T-helper 2 cell treated with Interferon-gamma antibody and Interleukin-4, amounts not matched to agents 5 μg/mL and 100 μg/mL, for 36 hours (primary cell): ENCODE data around the gene CLCA2.
"Not testable (repeated sequence)": the region's sequence is repeated elsewhere in the genome, so short reads cannot be mapped to it uniquely, and the experiment has no call there.

Experiments
- DNase-seq: peaks from one replicate; pipeline ENCODE4 v3.0.0; 2021; ENCODE audit warnings: low spot score
- H3K27ac Mint-ChIP-seq: one replicate; pipeline ENCODE4 v1.8.0; 2021; ENCODE audit warnings: mild to moderate bottlenecking, mixed read lengths
- H3K27me3 Mint-ChIP-seq: one replicate; pipeline ENCODE4 v1.8.0; 2021; ENCODE audit warnings: low read depth, mixed read lengths
- H3K36me3 Mint-ChIP-seq: one replicate; pipeline ENCODE4 v1.8.0; 2021; ENCODE audit warnings: low read depth, mixed read lengths
- H3K4me1 Mint-ChIP-seq: one replicate; pipeline ENCODE4 v1.8.0; 2021; ENCODE audit warnings: low read depth, mixed read lengths
- H3K4me3 Mint-ChIP-seq: one replicate; pipeline ENCODE4 v1.8.0; 2022; ENCODE audit warnings: mild to moderate bottlenecking, moderate library complexity, mixed read lengths
- H3K9me3 Mint-ChIP-seq: one replicate; pipeline ENCODE4 v1.8.0; 2021; ENCODE audit warnings: mixed read lengths

CLCA2 gene

GRCh38 chr1:86502125-86502646 is 78.2 kb downstream of the CLCA2 start:
- not testable (repeated sequence) for H3K9me3 Mint-ChIP-seq, H3K36me3 Mint-ChIP-seq, H3K27ac Mint-ChIP-seq
- DNase-seq, result peak; percentile 15
- Mint-ChIP-seq H3K27me3 (peaks cover 25% of the 10 kb centered on the region), H3K4me1 (peaks cover 14% of the 10 kb centered on the region), H3K4me3 (peak overlapping the region; percentile 82)

DNA sequence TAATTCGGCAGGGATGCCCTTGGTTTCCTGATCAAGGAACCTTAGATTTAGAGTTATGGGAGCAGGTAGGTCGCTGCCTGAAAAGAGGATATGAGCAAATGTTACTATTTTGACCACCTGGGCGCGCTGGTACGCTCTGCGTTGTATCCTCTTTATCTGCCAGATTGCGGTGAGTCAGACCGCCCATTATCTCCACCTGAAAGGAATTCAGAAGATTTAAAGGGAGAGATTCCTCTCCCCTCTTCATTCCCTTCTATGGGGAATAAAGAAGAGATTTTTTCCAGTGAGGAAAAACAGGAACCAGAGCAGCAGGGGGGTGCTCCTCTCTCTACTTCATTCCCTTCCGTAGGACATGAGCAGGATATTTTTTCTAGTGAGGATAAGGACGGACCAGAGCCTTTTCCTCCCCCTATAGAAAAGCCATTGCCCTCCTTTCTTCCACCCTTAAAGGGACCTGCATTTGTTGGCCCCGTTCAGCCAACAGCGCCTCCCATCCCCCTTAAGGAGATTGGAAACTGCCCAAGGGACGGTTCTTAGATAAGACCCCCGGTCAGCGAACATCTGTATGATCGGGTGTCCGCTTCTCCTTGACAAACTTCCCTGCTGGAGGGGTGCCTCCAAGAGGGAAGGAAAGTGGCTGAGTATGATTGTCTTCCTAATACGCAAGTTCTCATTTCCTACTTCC is 78.9 kb downstream of the CLCA2 start:
- H3K36me3 Mint-ChIP-seq, result no peaks in the 10 kb centered on the region
- H3K27ac Mint-ChIP-seq, result no peak overlapping the region
- H3K4me1 Mint-ChIP-seq, result peaks cover 14% of the 10 kb centered on the region

GRCh38 chr1:86503406-86504136 is 79.6 kb downstream of the CLCA2 start:
- H3K27ac Mint-ChIP-seq, result no peak overlapping the region
- H3K36me3 Mint-ChIP-seq, result no peaks in the 10 kb centered on the region
- no peaks in the 10 kb centered on the region for H3K9me3 Mint-ChIP-seq
- peaks cover 17% of the 10 kb centered on the region for H3K27me3 Mint-ChIP-seq
- peak overlapping the region; percentile 36 for H3K4me3 Mint-ChIP-seq
- DNase-seq, result no peak
- peaks cover 11% of the 10 kb centered on the region for H3K4me1 Mint-ChIP-seq

More for the DNA sequence above, 78.9 kb downstream of the CLCA2 start:
- H3K4me3 Mint-ChIP-seq, result peak overlapping the region; percentile 82
- no peak for DNase-seq
- no peaks in the 10 kb centered on the region for H3K9me3 Mint-ChIP-seq
- peaks cover 23% of the 10 kb centered on the region for H3K27me3 Mint-ChIP-seq

DNA sequence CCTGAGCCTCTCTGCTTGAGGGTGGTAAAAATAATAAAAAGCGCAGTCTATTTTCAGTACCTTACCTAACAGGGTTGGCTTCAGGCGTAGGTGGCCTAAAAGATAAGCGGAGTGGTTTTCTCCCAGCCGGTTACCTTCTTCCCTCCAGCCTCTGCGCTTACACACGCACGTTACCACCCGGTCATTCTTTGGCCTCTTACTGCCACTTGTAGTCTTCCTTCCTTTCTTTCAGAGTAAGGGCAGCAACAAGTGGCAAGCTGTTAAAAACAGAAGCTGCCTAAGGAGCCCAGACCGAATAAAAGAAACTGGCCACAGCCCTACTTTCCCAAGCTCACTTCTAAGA is 80.1 kb downstream of the CLCA2 start:
- peaks cover 11% of the 10 kb centered on the region for H3K4me1 Mint-ChIP-seq
- peaks cover 15% of the 10 kb centered on the region for H3K27me3 Mint-ChIP-seq
- H3K27ac Mint-ChIP-seq, result no peak overlapping the region
- H3K4me3 Mint-ChIP-seq, result no peak overlapping the region
- H3K9me3 Mint-ChIP-seq, result no peaks in the 10 kb centered on the region
- no peak for DNase-seq
- H3K36me3 Mint-ChIP-seq, result no peaks in the 10 kb centered on the region

DNA sequence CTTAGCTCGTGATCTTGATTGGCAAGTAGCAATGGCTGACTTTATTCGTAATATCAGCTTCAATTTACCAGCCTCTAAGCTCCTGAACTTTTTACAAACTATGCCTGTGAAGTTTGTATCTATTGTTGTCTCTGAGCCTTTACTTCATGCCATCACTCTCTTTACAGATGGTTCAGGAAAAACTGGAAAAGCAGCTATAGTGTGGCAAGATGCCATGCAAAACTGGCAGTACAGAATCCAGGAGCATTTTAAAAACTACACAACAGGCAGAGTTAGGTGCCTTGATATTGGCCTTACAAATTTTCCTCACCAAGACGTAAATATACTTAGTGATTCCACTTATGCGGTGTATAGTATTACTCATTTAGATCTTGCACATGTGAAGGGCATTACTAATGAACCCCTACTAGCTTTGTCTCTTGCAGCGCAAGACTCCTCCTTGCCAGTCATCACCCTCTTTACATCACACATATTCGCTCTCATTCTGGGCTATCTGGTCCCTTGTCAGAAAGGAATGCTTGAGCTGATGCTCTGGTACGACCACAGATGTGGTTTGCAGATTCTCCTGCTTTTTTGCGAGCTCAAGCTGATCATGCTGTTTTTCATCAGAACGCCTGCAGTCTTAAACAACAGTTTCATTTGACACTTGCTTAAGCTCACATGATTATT is 81.1 kb downstream of the CLCA2 start:
- DNase-seq, result no peak
- H3K4me3 Mint-ChIP-seq, result no peak overlapping the region
- peaks cover 11% of the 10 kb centered on the region for H3K4me1 Mint-ChIP-seq
- peaks cover 15% of the 10 kb centered on the region for H3K27me3 Mint-ChIP-seq
- no peak overlapping the region for H3K27ac Mint-ChIP-seq
- H3K36me3 Mint-ChIP-seq, result no peaks in the 10 kb centered on the region
- no peaks in the 10 kb centered on the region for H3K9me3 Mint-ChIP-seq

- H3K27me3 Mint-ChIP-seq, result peaks cover 15% of the 10 kb centered on the region
- H3K9me3 Mint-ChIP-seq, result no peaks in the 10 kb centered on the region
- no peak overlapping the region for H3K4me3 Mint-ChIP-seq
- no peak for DNase-seq
- H3K27ac Mint-ChIP-seq, result no peak overlapping the region
- peaks cover 11% of the 10 kb centered on the region for H3K4me1 Mint-ChIP-seq
- no peaks in the 10 kb centered on the region for H3K36me3 Mint-ChIP-seq
These were observed 81.6 kb downstream of the CLCA2 start for GRCh38 chr1:86505564-86505902.
